ENCODE measurements around the gene LIME1.

LIME1 gene

DNA sequence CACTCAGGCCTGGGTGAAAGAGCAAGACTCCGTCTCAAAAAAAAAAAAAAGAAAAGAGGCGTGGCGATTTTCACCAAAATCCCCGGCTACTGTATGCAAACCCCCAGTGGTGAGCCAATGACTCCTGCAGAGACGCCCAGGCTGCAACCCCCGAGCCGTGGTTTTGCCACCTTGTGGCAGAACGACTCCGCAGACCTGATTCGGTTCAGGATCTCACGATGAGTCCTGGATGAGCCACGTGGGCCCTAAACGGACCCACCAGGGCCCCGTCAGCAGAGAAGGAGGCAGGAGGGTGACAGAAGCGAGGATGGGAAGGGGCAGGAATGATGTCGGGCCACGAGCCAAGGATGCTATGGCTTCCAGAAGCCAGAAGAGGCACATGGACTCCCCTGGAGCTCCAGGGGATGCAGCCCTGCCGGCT lies 45.6 kb downstream of the LIME1 start:
- no peak overlapping the region for H3K4me3 ChIP-seq (replicated peaks; ENCODE audit: low read depth, low read length)
- peak; percentile 63 for DNase-seq (ENCODE audit: extremely low read depth, insufficient read length)
- no peaks in the 10 kb centered on the region for H3K36me3 ChIP-seq (ENCODE audit: control insufficient read depth, insufficient read depth, low read length)
- no peaks in the 10 kb centered on the region for H3K27me3 ChIP-seq (replicated peaks; ENCODE audit: control insufficient read depth, insufficient read depth, low read length)
- TF ChIP-seq, protein P1, sequence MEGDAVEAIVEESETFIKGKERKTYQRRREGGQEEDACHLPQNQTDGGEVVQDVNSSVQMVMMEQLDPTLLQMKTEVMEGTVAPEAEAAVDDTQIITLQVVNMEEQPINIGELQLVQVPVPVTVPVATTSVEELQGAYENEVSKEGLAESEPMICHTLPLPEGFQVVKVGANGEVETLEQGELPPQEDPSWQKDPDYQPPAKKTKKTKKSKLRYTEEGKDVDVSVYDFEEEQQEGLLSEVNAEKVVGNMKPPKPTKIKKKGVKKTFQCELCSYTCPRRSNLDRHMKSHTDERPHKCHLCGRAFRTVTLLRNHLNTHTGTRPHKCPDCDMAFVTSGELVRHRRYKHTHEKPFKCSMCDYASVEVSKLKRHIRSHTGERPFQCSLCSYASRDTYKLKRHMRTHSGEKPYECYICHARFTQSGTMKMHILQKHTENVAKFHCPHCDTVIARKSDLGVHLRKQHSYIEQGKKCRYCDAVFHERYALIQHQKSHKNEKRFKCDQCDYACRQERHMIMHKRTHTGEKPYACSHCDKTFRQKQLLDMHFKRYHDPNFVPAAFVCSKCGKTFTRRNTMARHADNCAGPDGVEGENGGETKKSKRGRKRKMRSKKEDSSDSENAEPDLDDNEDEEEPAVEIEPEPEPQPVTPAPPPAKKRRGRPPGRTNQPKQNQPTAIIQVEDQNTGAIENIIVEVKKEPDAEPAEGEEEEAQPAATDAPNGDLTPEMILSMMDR (IDR thresholded peaks at IDR 0.05; ENCODE audit: insufficient read depth, low read length, poor library complexity, severe bottlenecking): peak; percentile 33

DNA sequence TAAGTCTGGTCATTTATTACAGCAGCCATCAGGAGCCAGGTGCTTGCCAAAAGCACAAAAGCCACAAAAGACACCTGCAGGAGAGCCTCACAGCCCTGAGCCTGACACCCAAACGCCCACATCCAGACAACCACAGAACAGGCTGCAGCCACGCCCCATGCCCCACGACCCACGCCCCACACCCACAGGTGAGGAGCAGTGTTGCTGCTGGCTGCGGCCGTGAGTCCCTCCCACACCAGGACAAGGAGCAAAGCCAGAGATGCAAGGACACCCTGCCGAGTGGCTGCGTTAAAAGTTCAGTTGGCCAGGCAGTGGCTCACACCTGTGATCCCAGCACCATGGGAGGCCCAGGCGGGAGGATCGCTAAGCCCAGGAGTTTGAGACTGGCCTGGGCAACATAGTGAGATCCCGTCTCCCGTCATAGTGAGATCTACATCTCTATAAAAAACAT lies 46.1 kb downstream of the LIME1 start:
- TF ChIP-seq, protein P1 (IDR thresholded peaks at IDR 0.05; ENCODE audit: insufficient read depth, low read length, poor library complexity, severe bottlenecking): no peak
- Histone ChIP-seq H3K4me3 (replicated peaks; ENCODE audit: low read depth, low read length) (no peak overlapping the region), H3K27me3 (replicated peaks; ENCODE audit: control insufficient read depth, insufficient read depth, low read length) (no peaks in the 10 kb centered on the region), H3K36me3 (ENCODE audit: control insufficient read depth, insufficient read depth, low read length) (no peaks in the 10 kb centered on the region)
- DNase-seq (ENCODE audit: extremely low read depth, insufficient read length): no peak

DNA sequence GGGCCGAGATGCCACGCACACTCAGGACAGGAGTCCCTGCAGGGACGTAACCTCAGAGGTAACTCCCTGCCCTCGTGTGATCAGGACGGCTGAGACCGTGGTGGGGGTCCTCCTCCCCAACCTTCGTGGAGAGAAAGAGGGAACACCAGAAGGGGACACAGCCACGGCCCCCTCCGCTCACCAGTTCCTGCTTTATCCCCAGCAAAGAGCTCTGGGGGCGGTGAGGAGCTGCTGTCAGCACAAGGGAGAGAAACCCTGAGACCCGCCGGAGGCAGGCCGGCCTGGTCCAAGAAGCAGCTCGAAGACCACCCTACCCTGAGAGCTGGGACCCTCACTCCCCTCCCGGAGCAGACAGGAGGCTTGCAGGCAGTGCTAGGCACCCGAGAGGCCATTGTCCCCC lies 47.5 kb downstream of the LIME1 start:
- no peak for DNase-seq (ENCODE audit: extremely low read depth, insufficient read length)
- Histone ChIP-seq H3K27me3 (replicated peaks; ENCODE audit: control insufficient read depth, insufficient read depth, low read length) (no peaks in the 10 kb centered on the region), H3K36me3 (ENCODE audit: control insufficient read depth, insufficient read depth, low read length) (no peaks in the 10 kb centered on the region), H3K4me3 (replicated peaks; ENCODE audit: low read depth, low read length) (no peak overlapping the region)
- TF ChIP-seq, protein P1 (IDR thresholded peaks at IDR 0.05; ENCODE audit: insufficient read depth, low read length, poor library complexity, severe bottlenecking): no peak

DNA sequence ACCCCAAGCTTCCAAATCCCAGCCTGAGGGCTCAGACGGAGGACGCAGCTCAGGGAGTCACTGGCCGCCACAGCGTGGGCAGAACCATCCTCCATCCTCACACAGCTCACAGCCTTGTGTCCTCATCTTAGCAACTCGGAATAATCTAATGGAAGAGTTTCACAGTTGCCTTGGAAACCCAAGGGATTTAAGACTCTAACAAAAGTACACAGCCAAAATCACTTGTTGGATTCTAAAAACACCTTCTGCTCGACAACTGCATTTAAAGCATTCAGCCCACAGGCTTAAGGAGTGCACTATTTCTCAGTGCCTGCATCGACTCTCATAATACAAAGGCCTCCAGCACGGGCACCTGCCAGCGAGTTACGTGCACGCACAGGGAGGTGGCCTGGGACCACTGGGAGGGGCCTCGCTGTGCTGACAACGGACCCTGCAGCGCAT lies 49.2 kb downstream of the LIME1 start:
- H3K27me3 ChIP-seq (replicated peaks; ENCODE audit: control insufficient read depth, insufficient read depth, low read length): no peaks in the 10 kb centered on the region
- TF ChIP-seq, protein P1 (IDR thresholded peaks at IDR 0.05; ENCODE audit: insufficient read depth, low read length, poor library complexity, severe bottlenecking): no peak
- DNase-seq (ENCODE audit: extremely low read depth, insufficient read length): no peak
- no peak overlapping the region for H3K4me3 ChIP-seq (replicated peaks; ENCODE audit: low read depth, low read length)
- no peaks in the 10 kb centered on the region for H3K36me3 ChIP-seq (ENCODE audit: control insufficient read depth, insufficient read depth, low read length)

DNA sequence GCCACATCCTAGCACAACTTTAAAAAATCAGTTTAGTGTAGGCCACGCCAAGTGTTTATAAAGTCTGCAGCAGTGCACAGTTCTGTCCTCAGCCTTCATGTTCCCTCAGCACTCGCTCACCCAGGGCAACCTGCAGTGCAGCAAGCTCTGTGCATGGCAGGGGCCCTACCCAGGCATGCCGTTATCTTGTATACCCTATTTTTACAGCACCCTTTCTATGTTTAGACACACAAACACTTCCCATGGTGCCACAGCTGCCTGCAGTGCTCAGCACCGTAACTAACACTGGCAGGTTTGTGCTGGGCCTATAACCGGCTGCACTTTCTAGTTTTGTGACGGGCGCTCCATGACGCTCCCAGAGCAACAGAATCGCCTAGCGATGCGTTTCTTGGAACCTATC lies 50.8 kb downstream of the LIME1 start:
- DNase-seq (ENCODE audit: extremely low read depth, insufficient read length): no peak
- H3K36me3 ChIP-seq (ENCODE audit: control insufficient read depth, insufficient read depth, low read length): no peaks in the 10 kb centered on the region
- TF ChIP-seq, protein P1 (IDR thresholded peaks at IDR 0.05; ENCODE audit: insufficient read depth, low read length, poor library complexity, severe bottlenecking): no peak
- no peak overlapping the region for H3K4me3 ChIP-seq (replicated peaks; ENCODE audit: low read depth, low read length)
- H3K27me3 ChIP-seq (replicated peaks; ENCODE audit: control insufficient read depth, insufficient read depth, low read length): no peaks in the 10 kb centered on the region

DNA sequence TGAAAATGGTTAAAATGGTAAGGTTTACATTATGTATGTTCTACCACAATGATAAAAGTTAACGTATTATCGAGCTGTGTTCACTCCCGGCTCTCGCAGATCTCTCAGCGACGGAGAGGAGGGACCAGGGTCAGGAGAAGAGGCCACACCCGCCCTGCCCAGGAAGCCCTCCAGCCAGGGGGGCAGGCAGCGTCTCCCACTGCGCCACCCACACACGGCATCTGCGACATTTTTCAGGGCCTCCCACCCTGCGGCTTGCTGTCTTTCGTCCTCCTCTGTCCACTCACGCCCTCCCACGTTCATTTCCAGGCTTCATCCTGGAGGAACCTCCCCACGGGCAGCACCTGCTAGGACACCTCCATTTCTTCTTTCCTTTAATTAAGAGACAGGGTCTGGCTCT lies 51.3 kb downstream of the LIME1 start:
- H3K36me3 ChIP-seq (ENCODE audit: control insufficient read depth, insufficient read depth, low read length): no peaks in the 10 kb centered on the region
- DNase-seq (ENCODE audit: extremely low read depth, insufficient read length): no peak
- H3K27me3 ChIP-seq (replicated peaks; ENCODE audit: control insufficient read depth, insufficient read depth, low read length): no peaks in the 10 kb centered on the region
- TF ChIP-seq, protein P1 (IDR thresholded peaks at IDR 0.05; ENCODE audit: insufficient read depth, low read length, poor library complexity, severe bottlenecking): no peak
- no peak overlapping the region for H3K4me3 ChIP-seq (replicated peaks; ENCODE audit: low read depth, low read length)
